TTC549 (cell line): ENCODE data around the gene SHB.

Source experiments
- FAIRE-seq: peaks from 2 replicates; lab custom pipeline; 2012; peaks lifted over from hg19 to GRCh38; lab: Jason Lieb, UNC

The SHB gene

DNA sequence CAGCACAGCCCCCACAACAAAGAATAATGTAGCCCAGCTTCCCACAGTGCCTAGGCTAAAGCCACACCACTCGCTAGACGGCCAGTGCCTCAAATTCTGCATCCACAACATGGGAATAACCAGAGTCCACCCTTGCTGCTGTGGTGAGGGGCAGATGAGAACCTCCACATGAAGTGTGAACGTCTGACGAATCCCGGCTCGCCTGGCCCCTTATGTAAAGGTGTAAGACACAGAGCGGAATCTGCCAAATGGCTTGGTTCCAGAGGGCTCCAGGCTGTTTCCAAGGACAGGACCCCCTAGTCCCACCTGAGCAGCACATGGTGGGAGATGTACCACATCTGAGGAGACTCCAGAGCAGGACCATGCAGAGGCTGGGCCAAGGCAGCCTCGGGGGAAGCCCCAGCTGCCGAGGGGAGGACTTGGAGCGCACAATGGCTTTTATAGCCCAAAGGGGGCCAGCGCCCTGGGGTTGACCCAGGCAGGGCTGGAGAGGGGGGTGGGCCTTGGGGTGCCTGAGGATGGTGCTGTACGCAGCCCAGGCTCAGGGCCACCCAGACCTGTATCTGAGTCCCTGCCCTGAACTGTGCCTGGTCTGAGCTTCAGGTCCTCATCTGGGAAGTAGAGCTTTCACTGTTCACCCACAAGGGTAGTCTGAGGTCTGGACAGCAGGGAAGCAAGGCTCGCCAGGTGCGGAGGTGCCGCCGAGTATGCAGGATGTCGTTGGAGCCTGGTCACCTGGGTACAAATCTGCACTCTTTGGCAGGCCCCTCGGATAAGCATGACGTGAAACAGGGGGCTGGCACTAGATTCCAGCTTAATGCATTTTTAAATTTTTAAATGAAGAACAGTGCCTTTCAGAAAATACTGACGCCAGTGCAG lies 140.2 kb downstream of the SHB start:
- FAIRE-seq = no peak

GRCh38 chr9:37927601-37928551 lies 141.2 kb downstream of the SHB start:
- FAIRE-seq = no peak

GRCh38 chr9:37927132-37927531 lies 141.9 kb downstream of the SHB start:
- no peak for FAIRE-seq

GRCh38 chr9:37926737-37927118 lies 142.3 kb downstream of the SHB start:
- no peak for FAIRE-seq

GRCh38 chr9:37925786-37926736 lies 143.0 kb downstream of the SHB start:
- no peak for FAIRE-seq

GRCh38 chr9:37925006-37925405 lies 144.0 kb downstream of the SHB start:
- FAIRE-seq = no peak

GRCh38 chr9:37924538-37924937 lies 144.5 kb downstream of the SHB start:
- no peak for FAIRE-seq

DNA sequence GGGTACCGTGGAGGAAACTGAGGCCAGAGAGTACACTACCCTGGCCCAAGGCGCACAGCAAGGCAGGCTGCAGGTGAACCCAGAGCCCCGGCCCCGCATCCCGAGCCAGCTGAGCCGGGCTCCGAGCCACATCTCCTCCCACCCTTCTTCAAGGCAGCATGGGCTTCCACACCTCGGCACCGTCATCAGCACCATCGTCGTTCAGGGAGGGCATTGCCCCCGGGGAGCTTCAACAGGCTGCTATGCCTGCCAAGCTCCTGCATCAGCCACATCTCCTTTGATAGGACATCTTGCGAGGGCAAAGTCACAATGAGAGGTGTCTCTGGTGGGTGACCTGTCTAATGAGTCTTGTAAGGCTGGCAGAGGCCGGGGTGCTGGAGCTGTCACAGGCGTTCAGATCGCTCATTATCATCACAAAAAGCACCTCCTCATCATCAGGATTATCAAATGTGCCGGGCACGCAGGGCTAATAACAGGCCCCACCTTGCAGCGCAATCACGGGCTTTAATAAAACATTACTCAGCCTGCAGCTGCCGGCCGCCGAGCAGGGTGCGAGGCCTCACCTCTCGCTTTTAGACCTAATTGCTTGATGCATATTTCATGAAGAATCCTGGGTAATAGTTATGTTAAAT lies 145.1 kb downstream of the SHB start:
- no peak for FAIRE-seq

GRCh38 chr9:37923118-37923795 lies 145.8 kb downstream of the SHB start:
- no peak for FAIRE-seq

- no peak for FAIRE-seq
These were observed 146.5 kb downstream of the SHB start for GRCh38 chr9:37922363-37923117.

GRCh38 chr9:37921546-37922300 lies 147.3 kb downstream of the SHB start:
- no peak for FAIRE-seq

DNA sequence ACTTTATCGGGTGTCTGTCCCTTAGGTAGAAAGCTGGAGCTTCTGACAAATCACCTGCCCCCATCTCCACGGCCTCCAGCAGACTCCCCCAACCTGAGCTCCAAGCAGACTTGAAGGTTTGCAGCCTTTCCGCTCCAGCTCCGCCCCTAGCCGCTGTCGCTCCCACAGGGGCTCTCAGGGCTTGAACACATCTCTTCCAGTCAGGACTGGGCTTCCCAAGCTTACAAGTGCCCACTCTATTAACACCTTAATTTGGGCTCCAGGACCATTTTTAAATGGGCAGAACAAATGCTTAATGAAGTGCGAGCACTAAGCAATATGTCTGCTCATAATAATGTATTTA lies 147.9 kb downstream of the SHB start:
- no peak for FAIRE-seq

- FAIRE-seq = no peak
These were observed 148.4 kb downstream of the SHB start for GRCh38 chr9:37920471-37921167.

DNA sequence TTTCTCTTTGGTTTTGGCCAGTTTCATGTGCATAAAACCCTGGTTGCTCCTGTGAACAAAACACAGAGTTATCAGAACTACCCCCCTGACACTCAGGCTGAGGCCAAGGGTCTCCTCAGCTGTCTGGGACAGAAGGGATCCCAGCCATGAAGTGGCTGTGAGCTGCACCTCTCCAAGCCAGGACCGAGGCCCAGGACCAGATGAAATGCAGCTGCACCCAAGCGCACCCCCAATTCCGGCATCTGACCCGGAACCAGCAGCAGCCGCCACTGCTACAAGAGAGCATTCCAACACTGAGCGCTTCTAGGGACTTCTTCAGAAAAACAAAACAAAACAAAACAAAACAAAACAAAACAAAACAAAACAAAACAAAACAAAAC lies 149.1 kb downstream of the SHB start:
- FAIRE-seq = no peak

DNA sequence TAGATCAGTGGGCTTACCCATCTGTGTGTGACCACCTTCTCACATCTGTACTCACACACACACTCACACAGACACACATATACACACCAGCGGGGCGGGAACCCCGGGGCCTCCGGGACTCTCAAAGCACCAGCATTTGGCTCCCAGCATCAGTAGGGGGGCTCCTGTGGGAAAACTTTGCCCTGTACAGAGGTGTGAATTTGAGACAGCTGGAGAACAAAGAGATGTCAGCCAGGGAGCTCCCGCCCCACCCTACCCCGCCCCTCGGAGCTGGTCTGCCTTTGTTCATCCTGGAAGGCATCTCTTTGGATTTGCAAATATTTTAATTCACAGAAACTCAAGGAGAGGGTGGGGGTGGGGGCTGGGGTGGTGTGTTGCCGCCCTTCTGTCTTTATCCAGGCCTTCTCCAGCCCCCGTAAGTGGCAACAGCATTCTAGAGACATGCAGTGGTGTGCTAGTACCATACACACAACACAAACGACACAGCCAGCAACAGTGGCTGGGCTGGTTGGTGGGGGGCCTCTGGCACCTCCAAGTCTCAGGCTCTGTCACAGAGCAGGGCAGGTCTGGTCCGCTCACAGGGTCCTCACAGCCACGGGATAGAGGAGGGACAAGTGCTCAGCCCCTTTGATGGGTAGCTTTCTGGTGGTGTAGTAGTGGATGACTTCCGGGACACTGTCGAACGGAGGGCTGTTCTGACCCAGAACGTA lies 149.6 kb downstream of the SHB start:
- FAIRE-seq = no peak

DNA sequence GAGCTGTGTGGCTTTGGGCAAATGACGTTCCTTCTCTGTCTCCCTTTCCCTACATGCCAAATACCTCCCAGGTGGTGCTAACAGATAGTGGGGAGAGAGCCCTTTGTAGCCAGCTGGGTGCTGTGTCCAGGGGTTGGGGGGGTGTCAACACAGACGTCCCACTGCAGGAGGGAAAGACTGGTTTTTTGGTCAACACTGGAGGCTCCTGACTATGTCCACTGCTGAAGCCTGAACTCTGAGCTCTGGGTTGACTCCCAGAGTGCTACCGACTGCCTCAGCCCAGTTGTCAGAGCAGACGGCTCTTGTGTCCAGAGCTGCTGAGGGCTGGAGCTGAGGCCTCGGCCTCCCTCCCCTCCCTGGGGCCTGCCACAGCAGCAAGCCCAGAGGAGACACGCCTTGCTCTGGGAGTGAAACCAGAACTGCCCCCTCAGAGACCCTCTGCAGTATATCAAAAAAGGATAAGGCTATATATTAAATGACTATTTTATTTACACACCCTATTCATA lies 150.3 kb downstream of the SHB start:
- FAIRE-seq = no peak

GRCh38 chr9:37917801-37918664 lies 151.0 kb downstream of the SHB start:
- no peak for FAIRE-seq
